IMR-90 (cell line): ENCODE results near the gene SNX30. TPM values are rescaled to one million over a fixed set of nuclear protein-coding genes. Genes with fewer than 3 reads are reported as not detected.

Experiments
- ATAC-seq: fragments of 200-7000 bp; cut with Tn5 transposase; 2 replicates; pipeline ENCODE4 v1.9.1; 2020; ENCODE audit warnings: low read depth, mild to moderate bottlenecking, moderate library complexity
- BruUV-seq: library from RNA; stranded (reverse); fragments of 400-500 nt; replicated peaks from 2 replicates; lab custom pipeline; 2021; lab: Mats Ljungman, UMichigan
- CTCF ChIA-PET: fragments of 300-600 bp; formaldehyde crosslinking; extraction: SDS; loops from one replicate; lab custom pipeline; 2021; ENCODE audit warnings: antibody characterized with exemption; lab: Yijun Ruan, JAX
- POLR2A ChIA-PET: fragments of 300-600 bp; sonication (Branson Sonifier 250); formaldehyde crosslinking; loops from one replicate; lab custom pipeline; 2022; ENCODE audit warnings: antibody characterized with exemption; ENCODE audit not compliant: unreplicated experiment; lab: Charles Lee
- DNase-seq: peaks from one replicate; pipeline ENCODE4 v3.0.0; 2013
- H2AFZ ChIP-seq: replicated peaks from 2 replicates; pipeline ENCODE3; 2013; ENCODE audit warnings: low read length, mild to moderate bottlenecking; ENCODE audit not compliant: poor library complexity
- H2AK5ac ChIP-seq: 2 replicates; pipeline ENCODE4 v1.6.1; 2013; ENCODE audit warnings: low read depth, low read length, inconsistent platforms
- H2AK9ac ChIP-seq: replicated peaks from 2 replicates; pipeline ENCODE3; 2013; ENCODE audit warnings: mild to moderate bottlenecking, low read depth, low read length, moderate library complexity; ENCODE audit not compliant: poor library complexity
- H2BK120ac ChIP-seq: 2 replicates; pipeline ENCODE4 v1.6.1; 2013; ENCODE audit warnings: low read depth, low read length, inconsistent platforms
- H2BK15ac ChIP-seq: 3 replicates; pipeline ENCODE4 v1.6.1; 2013; ENCODE audit warnings: low read depth, low read length, inconsistent platforms
- H2BK20ac ChIP-seq: 2 replicates; pipeline ENCODE4 v1.6.1; 2013; ENCODE audit warnings: low read depth, mild to moderate bottlenecking, inconsistent platforms, low read length, moderate library complexity
- H2BK5ac ChIP-seq: 2 replicates; pipeline ENCODE4 v1.6.1; 2013; ENCODE audit warnings: mild to moderate bottlenecking, low read depth, low read length, inconsistent platforms; ENCODE audit not compliant: poor library complexity, severe bottlenecking
- H3K14ac ChIP-seq: replicated peaks from 2 replicates; pipeline ENCODE4 v1.6.1; 2013; ENCODE audit warnings: low read depth, low read length, inconsistent platforms
- H3K18ac ChIP-seq: 2 replicates; pipeline ENCODE4 v1.6.1; 2013; ENCODE audit warnings: low read depth, low read length, control low read depth
- H3K23ac ChIP-seq: 2 replicates; pipeline ENCODE4 v1.6.1; 2013; ENCODE audit warnings: low read depth, low read length, inconsistent platforms
- H3K27ac ChIP-seq: 2 replicates; pipeline ENCODE4 v1.5.1; 2013; ENCODE audit warnings: mild to moderate bottlenecking, control low read depth, low read length; ENCODE audit not compliant: insufficient read depth
- H3K27me3 ChIP-seq: 2 replicates; pipeline ENCODE4 v1.6.1; 2013; ENCODE audit warnings: low read length; ENCODE audit not compliant: control insufficient read depth, insufficient read depth
- H3K36me3 ChIP-seq: 2 replicates; pipeline ENCODE4 v1.6.1; 2013; ENCODE audit warnings: low read length, mixed read lengths; ENCODE audit not compliant: control insufficient read depth, insufficient read depth
- H3K4ac ChIP-seq: 2 replicates; pipeline ENCODE4 v1.6.1; 2013; ENCODE audit warnings: low read depth, low read length, inconsistent platforms
- H3K4me1 ChIP-seq: 2 replicates; pipeline ENCODE4 v1.6.1; 2013; ENCODE audit warnings: low read length, mixed read lengths; ENCODE audit not compliant: control insufficient read depth, insufficient read depth
- H3K4me2 ChIP-seq: 2 replicates; pipeline ENCODE4 v1.6.1; 2013; ENCODE audit warnings: low read depth, mild to moderate bottlenecking, control low read depth, low read length, moderate library complexity
- H3K4me3 ChIP-seq: 2 replicates; pipeline ENCODE4 v1.5.1; 2013; ENCODE audit warnings: low read depth, mild to moderate bottlenecking, control low read depth, low read length, moderate library complexity; ENCODE audit not compliant: insufficient read depth
- H3K56ac ChIP-seq: 2 replicates; pipeline ENCODE4 v1.6.1; 2013; ENCODE audit warnings: low read length, inconsistent platforms; ENCODE audit not compliant: insufficient read depth; ENCODE audit errors: extremely low read depth
- H3K79me1 ChIP-seq, 2 experiments: 2 replicates each; pipeline ENCODE4 v1.6.1; 2013; ENCODE audit warnings: low read length in 2 of 2, inconsistent platforms in 1 of 2, low read depth in 1 of 2
- H3K9ac ChIP-seq: 2 replicates; pipeline ENCODE4 v1.6.1; 2013; ENCODE audit warnings: low read depth, low read length, control low read depth
- H3K9me1 ChIP-seq: 2 replicates; pipeline ENCODE4 v1.6.1; 2013; ENCODE audit warnings: low read length, inconsistent platforms; ENCODE audit not compliant: insufficient read depth
- H3K9me3 ChIP-seq: 2 replicates; pipeline ENCODE4 v1.6.1; 2013; ENCODE audit warnings: low read length; ENCODE audit not compliant: control insufficient read depth, insufficient read depth
- H4K20me1 ChIP-seq: 2 replicates; pipeline ENCODE4 v1.6.1; 2013; ENCODE audit warnings: low read length, inconsistent platforms; ENCODE audit not compliant: insufficient read depth
- H4K5ac ChIP-seq: 2 replicates; pipeline ENCODE4 v1.6.1; 2013; ENCODE audit warnings: mild to moderate bottlenecking, low read depth, low read length, control low read depth
- H4K8ac ChIP-seq, 2 experiments: 2 replicates each; pipeline ENCODE4 v1.6.1; 2013; ENCODE audit warnings: low read depth in 2 of 2, low read length in 2 of 2, control low read depth in 1 of 2, inconsistent platforms in 1 of 2
- H4K91ac ChIP-seq: 2 replicates; pipeline ENCODE4 v1.6.1; 2013; ENCODE audit warnings: low read depth, low read length, inconsistent platforms; ENCODE audit not compliant: insufficient read depth
- CEBPB ChIP-seq: IDR thresholded peaks from 2 replicates; pipeline ENCODE4 v1.6.1; 2012; ENCODE audit warnings: low read depth, low read length, improper control_type of control experiment
- FOS ChIP-seq: fragments of 150-350 bp; IDR thresholded peaks from 2 replicates; pipeline ENCODE4 v1.6.1; 2016; ENCODE audit warnings: low read depth, low read length
- RFX5 ChIP-seq: IDR thresholded peaks from 2 replicates; pipeline ENCODE4 v1.8.0; 2012; ENCODE audit warnings: low read depth, mild to moderate bottlenecking, low read length, moderate library complexity
- WGBS, 2 experiments: methylation state at CpG; one replicate each; pipeline versions ENCODE4 v1.1.5 to v1.1.7; 2013; ENCODE audit warnings: missing lambda C conversion rate in 2 of 2; ENCODE audit not compliant: insufficient read length in 1 of 2; ENCODE audit errors: extremely low coverage in 2 of 2; 5-methylcytosine and 5-hydroxymethylcytosine counted together
- dilution Hi-C: fragments of 300-500 bp; cut with HindIII; formaldehyde crosslinking; loops from one replicate; pipeline ENCODE4 v1.14.3; 2018; ENCODE audit warnings: low sequenced_read_pairs; ENCODE audit not compliant: unreplicated experiment
- in situ Hi-C: fragments of 300-500 bp; cut with MboI; formaldehyde crosslinking; loops from 3 replicates; pipeline ENCODE4 v1.14.3; 2019; ENCODE audit warnings: low sequenced_read_pairs, inconsistent platforms, mixed read lengths
- intact Hi-C: fragments of 100-400 bp; cut with micrococcal nuclease; formaldehyde crosslinking; loops from 2 replicates; pipeline ENCODE4 v1.10.0; 2022
- polyA plus RNA-seq, 3 experiments: library from polyadenylated mRNA; depleted of rRNA; stranded (reverse); fragments of >200 nt; gene quantifications; 2 replicates each; pipeline ENCODE4 v1.2.3, GENCODE V29; 2012; ENCODE audit warnings: low replicate concordance in 1 of 3
- total RNA-seq: library from RNA; depleted of rRNA; stranded (reverse); fragments of >200 nt; gene quantifications from 2 replicates; pipeline ENCODE4 v1.2.3, GENCODE V29; 2012

SNX30 gene
- total and polyA plus RNA-seq, 2 of the 4 experiments (the other 2 are of a cell fraction), result 8.0 to 18.8 TPM

- intact Hi-C loops, result no loop called here
- peak overlapping the region; percentile 72 for H3K27ac ChIP-seq
Measured at GRCh38 chr9:112755016-112755427, 4.5 kb downstream of the SNX30 start.

More at GRCh38 chr9:112755016-112755427, 4.5 kb downstream of the SNX30 start:
- Histone ChIP-seq H4K5ac (peak overlapping the region; percentile 62), H3K36me3 (no peaks in the 10 kb centered on the region), H2AK9ac (no peak overlapping the region), H3K9ac (no peak overlapping the region), H3K18ac (peak overlapping the region; percentile 58), H3K23ac (peak overlapping the region; percentile 76; the same call in 1 of the 2 replicates), H3K4me1 (peaks cover 24% of the 10 kb centered on the region), H3K9me3 (no peaks in the 10 kb centered on the region), H3K9me1 (peaks cover 22% of the 10 kb centered on the region), H3K4me2 (peak overlapping the region; percentile 1; the same call in 1 of the 2 replicates), H2BK20ac (peak overlapping the region; percentile 69), H2AFZ (no peak overlapping the region), H3K4ac (peak overlapping the region; percentile 79), H3K79me1 (peaks cover 26 to 77% of the 10 kb centered on the region in 2 experiments), H4K20me1 (peaks cover 29% of the 10 kb centered on the region; the same call in 1 of the 2 replicates), H3K27me3 (no peaks in the 10 kb centered on the region), H3K56ac (peak overlapping the region; percentile 22; the same call in 1 of the 2 replicates), H2BK15ac (peak overlapping the region; percentile 61; the same call in 2 of the 3 replicates), H2AK5ac (peak overlapping the region; percentile 80), H4K91ac (peak overlapping the region; percentile 64), H3K14ac (peak overlapping the region; percentile 54), H2BK5ac (peak overlapping the region; percentile 94), H3K4me3 (no peak overlapping the region), H4K8ac (peak overlapping the region; percentile 47 to 89), H2BK120ac (peak overlapping the region; percentile 87)
- CTCF ChIA-PET, result no interaction called here
- WGBS, 2 experiments, result 92% methylated on average over 3 of the region's 5 CpGs; no CpG with 5 or more reads in 1 of the 2 experiments
- in situ Hi-C loops, result no loop called here
- dilution Hi-C loops, result no loop called here
- DNase-seq, result peak; percentile 31
- no TSS peak for BruUV-seq
- no peak for ATAC-seq
- POLR2A ChIA-PET, result no interaction called here
- TF ChIP-seq FOS (no peak), RFX5 (no peak), CEBPB (peak; percentile 41; the same call in 1 of the 2 replicates)
